Measurements from ENCODE around the gene PTPRN2. TPM values are rescaled to one million over a fixed set of nuclear protein-coding genes. Genes with fewer than 3 reads are reported as not detected.

PTPRN2 gene
- total and polyA plus RNA-seq, 2 donors (not counting 1 experiment from before 2014, with no cell fraction given): 0.54 to 1.2 TPM

- no peak for DNase-seq (ENCODE audit: low read depth in 2 of 2)
- Histone ChIP-seq H2AFZ (ENCODE audit: low read length) (no peak overlapping the region), H3K4me1 (ENCODE audit: control insufficient read depth, extremely low read depth, insufficient read depth, low read length) (no peaks in the 10 kb centered on the region), H3K36me3 (ENCODE audit: control insufficient read depth, insufficient read depth, low read length) (no peaks in the 10 kb centered on the region), H3K79me2 (ENCODE audit: control insufficient read depth, insufficient read depth, low read length) (no peaks in the 10 kb centered on the region), H3K4me2 (ENCODE audit: extremely low read depth, insufficient read depth, low read length) (no peak overlapping the region), H3K27me3 (ENCODE audit: control insufficient read depth, insufficient read depth, low read length) (no peaks in the 10 kb centered on the region), H3K9ac (ENCODE audit: insufficient read depth, low read length) (no peak overlapping the region), H4K20me1 (ENCODE audit: control insufficient read depth, extremely low read depth, insufficient read depth, low read length) (no peaks in the 10 kb centered on the region), H3K4me3 (replicated peaks in 1 of 4; ENCODE audit: control extremely low read depth in 1 of 4, insufficient read depth in 1 of 4, low read depth in 3 of 4, low read length in 4 of 4) (no peak overlapping the region), H3K27ac (ENCODE audit: insufficient read depth, low read length) (no peak overlapping the region), H3K9me3 (ENCODE audit: control insufficient read depth, insufficient read depth, low read depth, low read length) (peaks cover 2% of the 10 kb centered on the region)
- TF ChIP-seq CTCF (conservative IDR thresholded peaks at IDR 0.05 in 1 of 2, IDR thresholded peaks at IDR 0.05 in 1 of 2; ENCODE audit: low read depth in 1 of 2, low read length in 2 of 2) (no peak), EZH2 (IDR thresholded peaks at IDR 0.05; ENCODE audit: low read length, missing control alignments) (no peak)
Measured at GRCh38 chr7:157877298-157878090, 710.1 kb downstream of the PTPRN2 start.

DNA sequence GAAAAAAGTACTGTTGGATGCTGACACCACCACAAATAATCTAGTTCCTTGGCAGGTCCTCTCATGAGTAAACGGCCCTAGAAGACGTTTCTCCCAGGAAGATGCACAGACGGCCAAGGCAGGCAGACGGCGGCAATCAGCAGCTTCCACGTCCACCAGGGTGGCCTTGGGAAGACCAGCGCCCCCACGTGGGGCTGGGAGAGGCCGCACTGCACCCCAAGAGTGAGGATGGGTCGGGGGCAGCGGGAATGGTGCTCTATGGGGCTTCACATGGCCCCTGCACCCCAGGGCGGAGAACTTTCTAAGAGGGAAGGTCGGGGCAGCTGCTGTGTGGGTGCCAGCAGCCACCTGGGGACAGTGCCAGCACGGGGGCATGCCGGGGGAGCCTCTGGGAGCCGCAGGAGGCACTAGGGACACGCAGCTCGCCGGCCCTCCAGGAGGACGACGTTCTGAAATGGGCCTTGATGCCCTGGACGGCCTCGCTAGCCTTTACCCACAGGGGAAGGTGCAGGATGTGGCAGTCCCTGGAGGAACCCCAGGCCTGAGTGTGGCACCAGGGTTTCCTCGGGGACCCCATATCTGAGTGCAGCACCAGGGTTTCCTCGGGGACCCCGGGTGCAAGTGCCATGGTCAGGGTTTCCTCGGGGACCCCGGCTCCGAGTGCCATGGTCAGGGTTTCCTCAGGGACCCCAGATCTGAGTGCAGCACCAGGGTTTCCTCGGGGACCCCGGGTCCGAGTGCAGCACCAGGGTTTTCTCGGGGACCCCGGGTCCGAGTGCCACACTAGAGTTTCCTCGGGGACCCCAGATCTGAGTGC is 710.9 kb downstream of the PTPRN2 start:
- Histone ChIP-seq H4K20me1 (ENCODE audit: control insufficient read depth, extremely low read depth, insufficient read depth, low read length) (no peaks in the 10 kb centered on the region), H2AFZ (ENCODE audit: low read length) (no peak overlapping the region), H3K4me1 (ENCODE audit: control insufficient read depth, extremely low read depth, insufficient read depth, low read length) (no peaks in the 10 kb centered on the region), H3K27ac (ENCODE audit: insufficient read depth, low read length) (no peak overlapping the region), H3K9ac (ENCODE audit: insufficient read depth, low read length) (no peak overlapping the region), H3K9me3 (ENCODE audit: control insufficient read depth, insufficient read depth, low read depth, low read length) (peaks cover 2% of the 10 kb centered on the region), H3K79me2 (ENCODE audit: control insufficient read depth, insufficient read depth, low read length) (no peaks in the 10 kb centered on the region), H3K27me3 (ENCODE audit: control insufficient read depth, insufficient read depth, low read length) (no peaks in the 10 kb centered on the region), H3K4me3 (replicated peaks in 1 of 4; ENCODE audit: control extremely low read depth in 1 of 4, insufficient read depth in 1 of 4, low read depth in 3 of 4, low read length in 4 of 4) (no peak overlapping the region), H3K4me2 (ENCODE audit: extremely low read depth, insufficient read depth, low read length) (no peak overlapping the region), H3K36me3 (ENCODE audit: control insufficient read depth, insufficient read depth, low read length) (no peaks in the 10 kb centered on the region)
- no peak for DNase-seq (ENCODE audit: low read depth in 2 of 2)
- no peak for TF ChIP-seq CTCF (conservative IDR thresholded peaks at IDR 0.05 in 1 of 2, IDR thresholded peaks at IDR 0.05 in 1 of 2; ENCODE audit: low read depth in 1 of 2, low read length in 2 of 2)
- TF ChIP-seq EZH2 (IDR thresholded peaks at IDR 0.05; ENCODE audit: low read length, missing control alignments): no peak

Data from fibroblast of lung (primary cell).